ENCODE results near the gene UGT2A1. TPM values are rescaled to one million over a fixed set of nuclear protein-coding genes. Genes with fewer than 3 reads are reported as not detected.

The UGT2A1 gene
- total RNA-seq, 1 experiment from 2014 or later = not detected

- Mint-ChIP-seq H3K36me3 (ENCODE audit: insufficient read depth, unreplicated experiment) (no peaks in the 10 kb centered on the region), H3K4me1 (ENCODE audit: insufficient read depth, unreplicated experiment) (no peaks in the 10 kb centered on the region), H3K4me3 (ENCODE audit: unreplicated experiment) (no peak overlapping the region), H3K9me3 (ENCODE audit: unreplicated experiment) (no peaks in the 10 kb centered on the region), H3K27ac (ENCODE audit: low read depth, unreplicated experiment) (no peak overlapping the region), H3K27me3 (ENCODE audit: insufficient read depth, unreplicated experiment) (peaks cover 87% of the 10 kb centered on the region)
- no peak for TF ChIP-seq CTCF (IDR thresholded peaks at IDR 0.05; ENCODE audit: unreplicated experiment)
- ChIA-PET CTCF (interaction anchor here (0.6 kb wide), 1 partner anchor 297 kb away, joined by 3 read pairs; no protein-coding TSS in a partner anchor), POLR2A (no interaction called here)
- DNase-seq (ENCODE audit: unreplicated experiment) = no peak
- intact Hi-C loops (cut with micrococcal nuclease) = no loop called here
- no TSS peak for BruUV-seq (replicated peaks)
Observed at GRCh38 chr4:69583543-69583942, 69.5 kb downstream of the UGT2A1 start.

GRCh38 chr4:69577245-69577644 lies 75.8 kb downstream of the UGT2A1 start:
- no peak for DNase-seq (ENCODE audit: unreplicated experiment)
- no peak for TF ChIP-seq CTCF (IDR thresholded peaks at IDR 0.05; ENCODE audit: unreplicated experiment)
- no peak overlapping the region for H3K4me3 Mint-ChIP-seq (ENCODE audit: unreplicated experiment)
- H3K27me3 Mint-ChIP-seq (ENCODE audit: insufficient read depth, unreplicated experiment) = peaks cover 58% of the 10 kb centered on the region
- CTCF ChIA-PET = interaction anchor here (0.7 to 1.5 kb wide), 2 partner anchors 305 to 331 kb away, joined by 3 read pairs; no protein-coding TSS in a partner anchor
- H3K36me3 Mint-ChIP-seq (ENCODE audit: insufficient read depth, unreplicated experiment) = no peaks in the 10 kb centered on the region
- no peak overlapping the region for H3K27ac Mint-ChIP-seq (ENCODE audit: low read depth, unreplicated experiment)
- POLR2A ChIA-PET = no interaction called here
- H3K4me1 Mint-ChIP-seq (ENCODE audit: insufficient read depth, unreplicated experiment) = no peaks in the 10 kb centered on the region
- no peaks in the 10 kb centered on the region for H3K9me3 Mint-ChIP-seq (ENCODE audit: unreplicated experiment)
- intact Hi-C loops (cut with micrococcal nuclease) = no loop called here
- BruUV-seq (replicated peaks) = no TSS peak

- peaks cover 61% of the 10 kb centered on the region for H3K27me3 Mint-ChIP-seq (ENCODE audit: insufficient read depth, unreplicated experiment)
- H3K4me1 Mint-ChIP-seq (ENCODE audit: insufficient read depth, unreplicated experiment) = no peaks in the 10 kb centered on the region
- TF ChIP-seq CTCF (IDR thresholded peaks at IDR 0.05; ENCODE audit: unreplicated experiment) = no peak
- intact Hi-C loops (cut with micrococcal nuclease) = no loop called here
- H3K9me3 Mint-ChIP-seq (ENCODE audit: unreplicated experiment) = no peaks in the 10 kb centered on the region
- no peaks in the 10 kb centered on the region for H3K36me3 Mint-ChIP-seq (ENCODE audit: insufficient read depth, unreplicated experiment)
- no peak for DNase-seq (ENCODE audit: unreplicated experiment)
- no peak overlapping the region for H3K27ac Mint-ChIP-seq (ENCODE audit: low read depth, unreplicated experiment)
- ChIA-PET CTCF (no interaction called here), POLR2A (no interaction called here)
- no peak overlapping the region for H3K4me3 Mint-ChIP-seq (ENCODE audit: unreplicated experiment)
- BruUV-seq (replicated peaks) = no TSS peak
Observed at GRCh38 chr4:69576251-69576877, 76.7 kb downstream of the UGT2A1 start.

DNA sequence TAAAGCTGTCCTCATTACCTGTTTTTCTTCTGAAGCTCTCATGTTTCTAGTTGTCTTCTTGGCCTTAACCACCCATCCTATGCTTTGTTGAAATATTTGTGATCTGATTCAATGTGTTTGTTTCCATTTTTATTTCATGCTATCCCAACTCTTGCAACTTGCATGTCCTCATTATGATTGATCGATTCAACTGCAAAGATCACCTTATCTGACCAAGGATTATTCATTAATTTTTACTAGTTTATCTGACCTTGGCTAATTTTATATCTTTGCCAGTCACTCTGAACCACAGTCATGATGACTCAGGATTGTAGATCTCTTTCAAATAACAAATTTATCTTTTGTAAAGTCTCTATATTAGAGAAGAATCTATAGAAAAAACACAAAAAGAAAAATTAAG lies 84.3 kb downstream of the UGT2A1 start:
- peaks cover 68% of the 10 kb centered on the region for H3K27me3 Mint-ChIP-seq (ENCODE audit: insufficient read depth, unreplicated experiment)
- intact Hi-C loops (cut with micrococcal nuclease) = no loop called here
- POLR2A ChIA-PET = no interaction called here
- no peak for TF ChIP-seq CTCF (IDR thresholded peaks at IDR 0.05; ENCODE audit: unreplicated experiment)
- no peak for DNase-seq (ENCODE audit: unreplicated experiment)
- BruUV-seq (replicated peaks) = no TSS peak
- H3K9me3 Mint-ChIP-seq (ENCODE audit: unreplicated experiment) = no peaks in the 10 kb centered on the region
- H3K4me3 Mint-ChIP-seq (ENCODE audit: unreplicated experiment) = no peak overlapping the region
- H3K4me1 Mint-ChIP-seq (ENCODE audit: insufficient read depth, unreplicated experiment) = no peaks in the 10 kb centered on the region
- no peak overlapping the region for H3K27ac Mint-ChIP-seq (ENCODE audit: low read depth, unreplicated experiment)
- CTCF ChIA-PET = no interaction called here
- no peaks in the 10 kb centered on the region for H3K36me3 Mint-ChIP-seq (ENCODE audit: insufficient read depth, unreplicated experiment)

All from MCF 10A (cell line).